WTC11 (cell line): Measurements from ENCODE around the gene TAMALIN. TPM values are rescaled to one million over a fixed set of nuclear protein-coding genes. Genes with fewer than 3 reads are reported as not detected.

Experiments
- ATAC-seq: fragments of 200-7000 bp; cut with Tn5 transposase; 2 replicates; pipeline ENCODE4 v1.10.0; 2021; ENCODE audit warnings: mild to moderate bottlenecking, moderate library complexity
- CTCF ChIA-PET: fragments of 300-600 bp; sonication (Branson Sonifier 250); formaldehyde crosslinking; loops from one replicate; lab custom pipeline; 2021; ENCODE audit warnings: antibody characterized with exemption; lab: Charles Lee
- POLR2A ChIA-PET: fragments of 350-600 bp; sonication (Branson Sonifier 250); formaldehyde crosslinking; loops from one replicate; lab custom pipeline; 2021; ENCODE audit warnings: antibody characterized with exemption; lab: Charles Lee
- DNase-seq: peaks from one replicate; pipeline ENCODE4 v3.0.0; 2021; ENCODE audit warnings: low spot score
- H3K27ac Mint-ChIP-seq: 2 replicates; pipeline ENCODE4 v1.8.0; 2021; ENCODE audit warnings: mixed read lengths
- H3K27me3 Mint-ChIP-seq: 2 replicates; pipeline ENCODE4 v1.8.0; 2021; ENCODE audit warnings: low read depth, mild to moderate bottlenecking, moderate library complexity, mixed read lengths
- H3K36me3 Mint-ChIP-seq: 2 replicates; pipeline ENCODE4 v1.8.0; 2021; ENCODE audit warnings: mixed read lengths
- H3K4me1 Mint-ChIP-seq: 2 replicates; pipeline ENCODE4 v1.8.0; 2022; ENCODE audit warnings: mixed read lengths
- H3K4me3 Mint-ChIP-seq: 2 replicates; pipeline ENCODE4 v1.8.0; 2021; ENCODE audit warnings: mild to moderate bottlenecking, moderate library complexity, mixed read lengths
- H3K9me3 Mint-ChIP-seq: 2 replicates; pipeline ENCODE4 v1.8.0; 2021; ENCODE audit warnings: mixed read lengths
- CREM ChIP-seq: sonication (generic); formaldehyde crosslinking; IDR thresholded peaks from 2 replicates; pipeline ENCODE4 v1.8.1; 2022; ENCODE audit warnings: mild to moderate bottlenecking, missing genetic modification reagents, moderate library complexity
- ESRRA ChIP-seq: sonication (generic); formaldehyde crosslinking; IDR thresholded peaks from 2 replicates; pipeline ENCODE4 v1.8.1; 2022; ENCODE audit warnings: mild to moderate bottlenecking, missing genetic modification reagents, borderline replicate concordance
- FOXK1 ChIP-seq: sonication (generic); formaldehyde crosslinking; IDR thresholded peaks from 2 replicates; pipeline ENCODE4 v1.8.0; 2022; ENCODE audit warnings: mild to moderate bottlenecking, moderate library complexity, missing genetic modification reagents
- GRHL2 ChIP-seq: fragments of 250-450 bp; sonication (Bioruptor Pico); IDR thresholded peaks from 2 replicates; pipeline ENCODE4 v1.8.0; 2022; ENCODE audit warnings: mild to moderate bottlenecking, moderate library complexity; ENCODE audit not compliant: insufficient replicate concordance, severe bottlenecking
- GTF2I ChIP-seq: fragments of 250-450 bp; sonication (Bioruptor Pico); conservative IDR thresholded peaks from 2 replicates; pipeline ENCODE4 v1.4.0; 2021; ENCODE audit warnings: mild to moderate bottlenecking
- HMGA2 ChIP-seq: fragments of 250-450 bp; sonication (Bioruptor Pico); IDR thresholded peaks from 2 replicates; pipeline ENCODE4 v1.4.0; 2021; ENCODE audit warnings: mild to moderate bottlenecking, moderate library complexity
- IRF2 ChIP-seq: sonication (generic); formaldehyde crosslinking; IDR thresholded peaks from 2 replicates; pipeline ENCODE4 v1.8.0; 2022; ENCODE audit warnings: low read depth, missing genetic modification reagents, borderline replicate concordance
- JAZF1 ChIP-seq: fragments of 250-450 bp; sonication (Bioruptor Pico); IDR thresholded peaks from 2 replicates; pipeline ENCODE4 v1.9.0; 2021; ENCODE audit warnings: moderate library complexity, mild to moderate bottlenecking, inconsistent platforms
- JUN ChIP-seq: sonication (generic); formaldehyde crosslinking; IDR thresholded peaks from 2 replicates; pipeline ENCODE4 v1.8.0; 2023; ENCODE audit warnings: mild to moderate bottlenecking, missing genetic modification reagents
- KAT7 ChIP-seq: sonication (generic); formaldehyde crosslinking; IDR thresholded peaks from 2 replicates; pipeline ENCODE4 v1.8.1; 2023; ENCODE audit warnings: missing genetic modification reagents, mild to moderate bottlenecking, borderline replicate concordance
- NFE2L1 ChIP-seq: sonication (generic); formaldehyde crosslinking; IDR thresholded peaks from 2 replicates; pipeline ENCODE4 v1.8.1; 2023; ENCODE audit warnings: missing genetic modification reagents
- NFYB ChIP-seq: sonication (generic); formaldehyde crosslinking; conservative IDR thresholded peaks from 2 replicates; pipeline ENCODE4 v1.8.0; 2022; ENCODE audit warnings: low read depth, missing genetic modification reagents
- NR2C2 ChIP-seq: sonication (generic); formaldehyde crosslinking; IDR thresholded peaks from 2 replicates; pipeline ENCODE4 v1.8.0; 2022; ENCODE audit warnings: mild to moderate bottlenecking, missing genetic modification reagents
- RORB ChIP-seq: fragments of 250-450 bp; sonication (Bioruptor Pico); IDR thresholded peaks from 2 replicates; pipeline ENCODE4 v1.9.0; 2021; ENCODE audit warnings: mild to moderate bottlenecking
- SMAD3 ChIP-seq: sonication (generic); formaldehyde crosslinking; IDR thresholded peaks from 2 replicates; pipeline ENCODE4 v1.8.0; 2022; ENCODE audit warnings: missing genetic modification reagents, mild to moderate bottlenecking, borderline replicate concordance
- SMAD4 ChIP-seq: sonication (generic); formaldehyde crosslinking; IDR thresholded peaks from 2 replicates; pipeline ENCODE4 v1.8.0; 2022; ENCODE audit warnings: mild to moderate bottlenecking, missing genetic modification reagents
- TP53 ChIP-seq: sonication (generic); formaldehyde crosslinking; IDR thresholded peaks from 2 replicates; pipeline ENCODE4 v1.8.1; 2023; ENCODE audit warnings: mild to moderate bottlenecking, missing genetic modification reagents
- ZBTB21 ChIP-seq: sonication (generic); formaldehyde crosslinking; IDR thresholded peaks from 2 replicates; pipeline ENCODE4 v1.8.1; 2023; ENCODE audit warnings: mild to moderate bottlenecking, missing genetic modification reagents, borderline replicate concordance
- ZNF138 ChIP-seq: sonication (generic); formaldehyde crosslinking; conservative IDR thresholded peaks from 2 replicates; pipeline ENCODE4 v1.8.1; 2022; ENCODE audit warnings: mild to moderate bottlenecking, moderate library complexity, missing genetic modification reagents
- ZNF219 ChIP-seq: sonication (generic); formaldehyde crosslinking; IDR thresholded peaks from 2 replicates; pipeline ENCODE4 v1.8.0; 2023; ENCODE audit warnings: missing genetic modification reagents, mild to moderate bottlenecking, borderline replicate concordance
- ZNF396 ChIP-seq: fragments of 250-450 bp; sonication (Bioruptor Pico); IDR thresholded peaks from 2 replicates; pipeline ENCODE4 v1.8.0; 2021; ENCODE audit warnings: mild to moderate bottlenecking, moderate library complexity, borderline replicate concordance
- total RNA-seq: library from RNA; stranded (reverse); gene quantifications from 3 replicates; pipeline ENCODE4 v1.2.3, GENCODE V29; 2021
- TF ChIP-seq, protein P1 (sequence below): sonication (generic); formaldehyde crosslinking; IDR thresholded peaks from 2 replicates; pipeline ENCODE4 v1.8.1; 2023; ENCODE audit warnings: mild to moderate bottlenecking, missing genetic modification reagents
- TF ChIP-seq, protein P2 (sequence below): sonication (generic); formaldehyde crosslinking; IDR thresholded peaks from 2 replicates; pipeline ENCODE4 v1.8.1; 2022; ENCODE audit warnings: mild to moderate bottlenecking, missing genetic modification reagents, moderate library complexity, borderline replicate concordance
- TF ChIP-seq, protein P3 (sequence below): sonication (generic); formaldehyde crosslinking; IDR thresholded peaks from 2 replicates; pipeline ENCODE4 v1.8.0; 2023; ENCODE audit warnings: missing genetic modification reagents
- TF ChIP-seq, protein P4 (sequence below): fragments of 250-450 bp; sonication (Bioruptor Pico); IDR thresholded peaks from 2 replicates; pipeline ENCODE4 v1.9.0; 2021; ENCODE audit warnings: mild to moderate bottlenecking
- TF ChIP-seq, protein P5 (sequence below): sonication (generic); formaldehyde crosslinking; IDR thresholded peaks from 2 replicates; pipeline ENCODE4 v1.8.1; 2022; ENCODE audit warnings: low read depth, mild to moderate bottlenecking, moderate library complexity, missing genetic modification reagents, borderline replicate concordance
- TF ChIP-seq, protein P6 (sequence below): sonication (generic); formaldehyde crosslinking; IDR thresholded peaks from 2 replicates; pipeline ENCODE4 v1.8.1; 2022; ENCODE audit warnings: missing genetic modification reagents, borderline replicate concordance

TAMALIN gene
- total RNA-seq, 1 experiment from 2014 or later = 6.1 TPM

DNA sequence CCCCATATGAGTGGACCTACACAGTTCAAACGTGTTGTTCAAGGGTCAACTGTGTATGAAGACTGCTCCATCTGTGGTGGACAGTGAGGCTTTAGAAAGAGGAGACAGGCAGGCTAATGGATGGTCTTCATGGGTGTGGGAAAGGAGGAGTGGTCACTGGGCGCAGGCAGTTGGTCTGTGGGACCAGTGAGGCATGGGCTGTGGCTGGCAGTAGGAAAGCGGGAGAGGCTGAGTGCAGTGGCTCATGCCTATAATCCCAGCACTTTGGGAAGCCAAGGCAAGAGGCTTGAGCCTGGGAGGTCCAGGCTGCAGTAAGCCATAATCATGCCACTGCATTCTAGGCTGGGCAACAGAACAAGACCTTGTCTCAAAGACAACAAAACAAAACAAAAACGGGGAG, 42.5 kb downstream of the TAMALIN start (continued):
- TF ChIP-seq GRHL2 (CRISPR knock-in tag) (no peak), NR2C2 (CRISPR knock-in tag) (no peak), IRF2 (CRISPR knock-in tag) (no peak), RORB (no peak), FOXK1 (CRISPR knock-in tag) (no peak), JUN (CRISPR knock-in tag) (no peak), GTF2I (CRISPR knock-in tag) (no peak)
- TF ChIP-seq, all 79 proteins: peak for 0

DNA sequence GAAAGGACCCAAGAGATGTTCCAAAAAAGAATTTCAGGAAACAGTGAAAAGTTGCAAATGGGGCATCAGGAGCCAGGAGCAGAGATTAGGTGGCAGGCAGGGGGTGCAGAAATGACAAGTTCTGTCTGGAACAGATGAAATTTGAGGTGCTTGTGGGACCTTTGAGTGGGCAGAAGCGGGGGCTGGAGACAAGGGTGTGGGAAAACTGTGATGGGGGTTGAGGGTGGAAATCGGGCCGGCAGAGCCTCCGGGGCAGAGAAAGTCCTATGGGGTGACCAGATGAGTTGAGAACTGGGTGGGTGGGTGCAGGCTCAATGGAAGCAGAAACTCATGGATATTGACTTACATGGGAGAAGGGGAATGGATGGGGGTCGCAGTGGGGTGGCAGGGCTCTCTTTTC, 42.9 kb downstream of the TAMALIN start:
- Mint-ChIP-seq H3K4me3 (peak overlapping the region; percentile 86), H3K4me1 (peaks cover 28% of the 10 kb centered on the region), H3K27ac (no peak overlapping the region), H3K9me3 (no peaks in the 10 kb centered on the region), H3K27me3 (peaks cover 50% of the 10 kb centered on the region), H3K36me3 (no peaks in the 10 kb centered on the region)
- DNase-seq (no peak), ATAC-seq (no peak)
- no peak for TF ChIP-seq KAT7 (CRISPR knock-in tag)
- TF ChIP-seq, protein P1, sequence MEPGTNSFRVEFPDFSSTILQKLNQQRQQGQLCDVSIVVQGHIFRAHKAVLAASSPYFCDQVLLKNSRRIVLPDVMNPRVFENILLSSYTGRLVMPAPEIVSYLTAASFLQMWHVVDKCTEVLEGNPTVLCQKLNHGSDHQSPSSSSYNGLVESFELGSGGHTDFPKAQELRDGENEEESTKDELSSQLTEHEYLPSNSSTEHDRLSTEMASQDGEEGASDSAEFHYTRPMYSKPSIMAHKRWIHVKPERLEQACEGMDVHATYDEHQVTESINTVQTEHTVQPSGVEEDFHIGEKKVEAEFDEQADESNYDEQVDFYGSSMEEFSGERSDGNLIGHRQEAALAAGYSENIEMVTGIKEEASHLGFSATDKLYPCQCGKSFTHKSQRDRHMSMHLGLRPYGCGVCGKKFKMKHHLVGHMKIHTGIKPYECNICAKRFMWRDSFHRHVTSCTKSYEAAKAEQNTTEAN (CRISPR knock-in tag) = no peak
- TF ChIP-seq CREM (CRISPR knock-in tag) = no peak
- TF ChIP-seq ZNF219 (CRISPR knock-in tag) = no peak
- TF ChIP-seq, protein P2, sequence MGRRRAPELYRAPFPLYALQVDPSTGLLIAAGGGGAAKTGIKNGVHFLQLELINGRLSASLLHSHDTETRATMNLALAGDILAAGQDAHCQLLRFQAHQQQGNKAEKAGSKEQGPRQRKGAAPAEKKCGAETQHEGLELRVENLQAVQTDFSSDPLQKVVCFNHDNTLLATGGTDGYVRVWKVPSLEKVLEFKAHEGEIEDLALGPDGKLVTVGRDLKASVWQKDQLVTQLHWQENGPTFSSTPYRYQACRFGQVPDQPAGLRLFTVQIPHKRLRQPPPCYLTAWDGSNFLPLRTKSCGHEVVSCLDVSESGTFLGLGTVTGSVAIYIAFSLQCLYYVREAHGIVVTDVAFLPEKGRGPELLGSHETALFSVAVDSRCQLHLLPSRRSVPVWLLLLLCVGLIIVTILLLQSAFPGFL (CRISPR knock-in tag) = no peak
- no peak for TF ChIP-seq ZNF396
- TF ChIP-seq ZNF138 (CRISPR knock-in tag) = no peak
- no peak for TF ChIP-seq HMGA2 (CRISPR knock-in tag)
- no peak for TF ChIP-seq SMAD3
- ChIA-PET CTCF (interaction anchor here (2.1 to 2.9 kb wide), 3 partner anchors 20 to 26 kb away, joined by 6 to 57 read pairs (median 24); partner anchors contain the start of gene ATG101), POLR2A (interaction anchor here (1.7 kb wide), 1 partner anchor 18 kb away, joined by 4 read pairs; no protein-coding TSS in a partner anchor)

DNA sequence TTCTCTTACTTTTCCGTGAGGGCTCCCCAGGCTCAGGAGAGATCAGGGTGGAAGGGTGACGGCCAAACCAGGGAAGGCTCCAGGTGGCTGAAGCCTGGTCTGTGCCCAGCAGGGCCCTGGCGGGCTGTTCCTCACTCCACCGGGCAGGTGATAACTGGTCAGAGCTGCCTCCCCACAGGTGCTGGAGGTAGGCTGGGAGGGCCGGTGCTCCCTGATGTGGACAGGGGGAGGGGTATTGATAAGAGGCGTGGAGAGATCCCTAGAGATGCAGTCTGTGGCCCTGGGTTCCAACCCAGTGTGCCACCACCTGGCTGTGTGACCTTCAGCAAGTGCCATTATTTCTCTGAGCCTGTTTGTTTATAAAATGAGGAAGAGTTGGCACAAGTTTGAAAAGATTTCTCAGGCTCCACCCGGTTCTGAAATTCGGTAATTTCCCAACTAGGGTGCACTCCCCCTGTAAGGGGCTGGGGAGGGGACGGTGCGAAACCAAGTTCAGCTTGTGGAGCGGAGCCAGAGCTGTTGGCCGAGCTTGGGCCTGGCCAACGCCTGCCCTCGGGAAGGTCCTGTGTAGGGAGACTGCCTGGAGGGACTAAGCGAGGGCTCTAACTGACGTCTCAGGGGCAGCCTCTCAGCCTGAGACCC, 43.5 kb downstream of the TAMALIN start:
- peak overlapping the region; percentile 63; the same call in 1 of the 2 replicates for H3K27ac Mint-ChIP-seq
- CTCF ChIA-PET = interaction anchor here (1.0 to 2.9 kb wide), 15 partner anchors 12 to 135 kb away, joined by 3 to 57 read pairs (median 6); partner anchors contain the start of genes ATG101 and TAMALIN
- H3K27me3 Mint-ChIP-seq = peaks cover 50% of the 10 kb centered on the region
- DNase-seq (peak; percentile 43), ATAC-seq (peak; percentile 56)
- no peaks in the 10 kb centered on the region for H3K36me3 Mint-ChIP-seq
- POLR2A ChIA-PET = interaction anchor here (0.6 to 1.8 kb wide), 6 partner anchors 8 to 27 kb away, joined by 3 to 7 read pairs (median 4); partner anchors contain the start of gene ATG101
- H3K4me1 Mint-ChIP-seq = peaks cover 28% of the 10 kb centered on the region
- peak overlapping the region; percentile 86 for H3K4me3 Mint-ChIP-seq
- H3K9me3 Mint-ChIP-seq = no peaks in the 10 kb centered on the region
- no peak for TF ChIP-seq FOXK1 (CRISPR knock-in tag)
- no peak for TF ChIP-seq JUN (CRISPR knock-in tag)
- TF ChIP-seq, protein P3, sequence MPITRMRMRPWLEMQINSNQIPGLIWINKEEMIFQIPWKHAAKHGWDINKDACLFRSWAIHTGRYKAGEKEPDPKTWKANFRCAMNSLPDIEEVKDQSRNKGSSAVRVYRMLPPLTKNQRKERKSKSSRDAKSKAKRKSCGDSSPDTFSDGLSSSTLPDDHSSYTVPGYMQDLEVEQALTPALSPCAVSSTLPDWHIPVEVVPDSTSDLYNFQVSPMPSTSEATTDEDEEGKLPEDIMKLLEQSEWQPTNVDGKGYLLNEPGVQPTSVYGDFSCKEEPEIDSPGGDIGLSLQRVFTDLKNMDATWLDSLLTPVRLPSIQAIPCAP = no peak
- TF ChIP-seq, protein P4, sequence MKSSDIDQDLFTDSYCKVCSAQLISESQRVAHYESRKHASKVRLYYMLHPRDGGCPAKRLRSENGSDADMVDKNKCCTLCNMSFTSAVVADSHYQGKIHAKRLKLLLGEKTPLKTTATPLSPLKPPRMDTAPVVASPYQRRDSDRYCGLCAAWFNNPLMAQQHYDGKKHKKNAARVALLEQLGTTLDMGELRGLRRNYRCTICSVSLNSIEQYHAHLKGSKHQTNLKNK (CRISPR knock-in tag) = no peak
- TF ChIP-seq ESRRA (CRISPR knock-in tag) = no peak
- TF ChIP-seq IRF2 (CRISPR knock-in tag) = no peak
- no peak for TF ChIP-seq JAZF1 (CRISPR knock-in tag)
- TF ChIP-seq NFE2L1 (CRISPR knock-in tag) = no peak
- TF ChIP-seq TP53 (CRISPR knock-in tag) = no peak
- TF ChIP-seq ZBTB21 (CRISPR knock-in tag) = no peak
- TF ChIP-seq, protein P5, sequence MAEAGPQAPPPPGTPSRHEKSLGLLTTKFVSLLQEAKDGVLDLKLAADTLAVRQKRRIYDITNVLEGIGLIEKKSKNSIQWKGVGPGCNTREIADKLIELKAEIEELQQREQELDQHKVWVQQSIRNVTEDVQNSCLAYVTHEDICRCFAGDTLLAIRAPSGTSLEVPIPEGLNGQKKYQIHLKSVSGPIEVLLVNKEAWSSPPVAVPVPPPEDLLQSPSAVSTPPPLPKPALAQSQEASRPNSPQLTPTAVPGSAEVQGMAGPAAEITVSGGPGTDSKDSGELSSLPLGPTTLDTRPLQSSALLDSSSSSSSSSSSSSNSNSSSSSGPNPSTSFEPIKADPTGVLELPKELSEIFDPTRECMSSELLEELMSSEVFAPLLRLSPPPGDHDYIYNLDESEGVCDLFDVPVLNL = no peak
- no peak for TF ChIP-seq NFYB
- TF ChIP-seq SMAD4 (CRISPR knock-in tag) = no peak
- TF ChIP-seq, protein P6, sequence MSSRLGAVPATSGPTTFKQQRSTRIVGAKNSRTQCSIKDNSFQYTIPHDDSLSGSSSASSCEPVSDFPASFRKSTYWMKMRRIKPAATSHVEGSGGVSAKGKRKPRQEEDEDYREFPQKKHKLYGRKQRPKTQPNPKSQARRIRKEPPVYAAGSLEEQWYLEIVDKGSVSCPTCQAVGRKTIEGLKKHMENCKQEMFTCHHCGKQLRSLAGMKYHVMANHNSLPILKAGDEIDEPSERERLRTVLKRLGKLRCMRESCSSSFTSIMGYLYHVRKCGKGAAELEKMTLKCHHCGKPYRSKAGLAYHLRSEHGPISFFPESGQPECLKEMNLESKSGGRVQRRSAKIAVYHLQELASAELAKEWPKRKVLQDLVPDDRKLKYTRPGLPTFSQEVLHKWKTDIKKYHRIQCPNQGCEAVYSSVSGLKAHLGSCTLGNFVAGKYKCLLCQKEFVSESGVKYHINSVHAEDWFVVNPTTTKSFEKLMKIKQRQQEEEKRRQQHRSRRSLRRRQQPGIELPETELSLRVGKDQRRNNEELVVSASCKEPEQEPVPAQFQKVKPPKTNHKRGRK = no peak
